Activated T-cell treated with anti-CD3 and anti-CD28 coated beads for 48 hours (primary cell): ENCODE measurements around the gene UGT1A10.

Experiments
- DNase-seq: peaks from one replicate; pipeline ENCODE4 v3.0.0-alpha.2; 2020; ENCODE audit warnings: low read depth

Gene UGT1A10

GRCh38 chr2:233773854-233774253, 137.6 kb downstream of the UGT1A10 start:
- no peak for DNase-seq

GRCh38 chr2:233775414-233775813, 139.2 kb downstream of the UGT1A10 start:
- DNase-seq: no peak

GRCh38 chr2:233778030-233778429, 141.8 kb downstream of the UGT1A10 start, which contains the start of gene MROH2A:
Gene MROH2A (plus strand): TSS chr2:233778330. CDS start chr2:233779359, 1,029 bp downstream.
- no peak for DNase-seq

GRCh38 chr2:233779722-233780121, 143.5 kb downstream of the UGT1A10 start:
- no peak for DNase-seq

- no peak for DNase-seq
These were observed 144.5 kb downstream of the UGT1A10 start for GRCh38 chr2:233780771-233781170.

- no peak for DNase-seq
These were observed 153.3 kb downstream of the UGT1A10 start for GRCh38 chr2:233789554-233789953.

- DNase-seq: no peak
These were observed 155.1 kb downstream of the UGT1A10 start for GRCh38 chr2:233791151-233791882.

- DNase-seq: no peak
These were observed 155.7 kb downstream of the UGT1A10 start for GRCh38 chr2:233791883-233792329.

- no peak for DNase-seq
These were observed 156.5 kb downstream of the UGT1A10 start for GRCh38 chr2:233792720-233793119.

GRCh38 chr2:233793465-233794127, 157.3 kb downstream of the UGT1A10 start:
- no peak for DNase-seq

GRCh38 chr2:233794128-233794658, 157.9 kb downstream of the UGT1A10 start:
- DNase-seq: no peak

- DNase-seq: no peak
These were observed 159.5 kb downstream of the UGT1A10 start for GRCh38 chr2:233795735-233796171.

- DNase-seq: no peak
These were observed 160.0 kb downstream of the UGT1A10 start for GRCh38 chr2:233796254-233796653.

- no peak for DNase-seq
These were observed 162.3 kb downstream of the UGT1A10 start for GRCh38 chr2:233798335-233799086.

- DNase-seq: no peak
These were observed 162.9 kb downstream of the UGT1A10 start for GRCh38 chr2:233799087-233799665.

GRCh38 chr2:233799716-233800115, 163.5 kb downstream of the UGT1A10 start:
- DNase-seq: no peak

- no peak for DNase-seq
These were observed 164.0 kb downstream of the UGT1A10 start for GRCh38 chr2:233800208-233800607.

GRCh38 chr2:233801357-233802131, 165.3 kb downstream of the UGT1A10 start:
- DNase-seq: no peak

GRCh38 chr2:233802132-233802815, 166.0 kb downstream of the UGT1A10 start:
- no peak for DNase-seq

GRCh38 chr2:233803292-233803911, 167.2 kb downstream of the UGT1A10 start:
- no peak for DNase-seq
